ENCODE results near the gene ZNF609. TPM values are rescaled to one million over a fixed set of nuclear protein-coding genes. Genes with fewer than 3 reads are reported as not detected.
A peak's percentile ranks its signal among the peaks of the same experiment; 100 is the strongest.
"Not testable (repeated sequence)": the region's sequence is repeated elsewhere in the genome, so short reads cannot be mapped to it uniquely, and the experiment has no call there.

ZNF609 gene
- polyA plus RNA-seq, 2 of the 4 experiments (the other 2 are of a cell fraction), result 19.6 to 39.9 TPM

- peak overlapping the region; percentile 1 to 47; a peak in 3 of 6 replicates for H3K27ac ChIP-seq
- H3K4me3 ChIP-seq, result no peak overlapping the region
- DNase-seq (ENCODE audit: low read depth in 1 of 2, low spot score in 1 of 2) (peak in 1 of 2 experiments; percentile 63), FAIRE-seq (peak; percentile 13), ATAC-seq (peak; percentile 83 to 86)
- TF ChIP-seq RFX5 (IDR thresholded peaks at IDR 0.05) (no peak), CEBPB (IDR thresholded peaks at IDR 0.05) (peak in 1 of 2 experiments; percentile 20; a peak in 1 of 4 replicates), TFCP2L1 (CRISPR knock-in tag; IDR thresholded peaks at IDR 0.05) (no peak), REST (IDR thresholded peaks at IDR 0.05) (no peak), PBX3 (IDR thresholded peaks at IDR 0.05) (no peak), MAFK (IDR thresholded peaks at IDR 0.05; ENCODE audit: partially characterized antibody) (peak; percentile 90)
- H3K4me1 ChIP-seq, result peaks cover 42% of the 10 kb centered on the region
- peak overlapping the region; percentile 69 for H3K4me2 ChIP-seq
- WGBS (ENCODE audit: missing lambda C conversion rate), result 90% methylated on average over 4 of the region's 4 CpGs
- 0 out of 3 replicates have a peak, but pooled peaks cover 8% of the 10 kb centered on the region for H3K9me3 ChIP-seq
- POLR2A ChIA-PET, result interaction anchor here (0.6 kb wide), 1 partner anchor 1714 kb away, joined by 3 read pairs; no protein-coding TSS in a partner anchor
- CTCF ChIA-PET, result interaction anchor here (0.7 to 3.4 kb wide), 6 partner anchors 9 to 92 kb away, joined by 3 to 25 read pairs (median 4); no protein-coding TSS in a partner anchor
Observed at GRCh38 chr15:64635499-64636495, 175.4 kb downstream of the ZNF609 start.

- Histone ChIP-seq H3K27ac (no peak overlapping the region), H3K4me1 (peaks cover 39% of the 10 kb centered on the region), H3K4me3 (no peak overlapping the region), H3K4me2 (no peak overlapping the region), H3K9me3 (0 out of 3 replicates have a peak, but pooled peaks cover 8% of the 10 kb centered on the region)
- ChIA-PET CTCF (interaction anchor here (1.7 to 3.4 kb wide), 3 partner anchors 8 to 47 kb away, joined by 3 to 25 read pairs (median 9); no protein-coding TSS in a partner anchor), POLR2A (no interaction called here)
- FAIRE-seq (no peak), DNase-seq (ENCODE audit: low read depth in 1 of 2, low spot score in 1 of 2) (no peak), ATAC-seq (no peak)
- 96% methylated on average over 3 of the region's 3 CpGs for WGBS (ENCODE audit: missing lambda C conversion rate)
- TF ChIP-seq ZC3H11A (IDR thresholded peaks at IDR 0.05) (no peak), BHLHE40 (IDR thresholded peaks at IDR 0.05; ENCODE audit: low read depth, low read length) (no peak), CHD2 (IDR thresholded peaks at IDR 0.05; ENCODE audit: low read length, partially characterized antibody) (no peak), KDM5A (IDR thresholded peaks at IDR 0.05) (no peak), ZNF302 (CRISPR knock-in tag; IDR thresholded peaks at IDR 0.05) (no peak), RAD21 (conservative IDR thresholded peaks at IDR 0.05 in 1 of 2, IDR thresholded peaks at IDR 0.05 in 1 of 2) (no peak), JUNB (IDR thresholded peaks at IDR 0.05) (no peak), BCL3 (IDR thresholded peaks at IDR 0.05) (no peak)
Observed at GRCh38 chr15:64636556-64636955, 176.2 kb downstream of the ZNF609 start.

GRCh38 chr15:64637412-64637811, 177.0 kb downstream of the ZNF609 start:
- Histone ChIP-seq H3K4me1 (peaks cover 42% of the 10 kb centered on the region), H3K4me2 (no peak overlapping the region), H3K4me3 (no peak overlapping the region), H3K9me3 (0 out of 3 replicates have a peak, but pooled peaks cover 8% of the 10 kb centered on the region), H3K27ac (no peak overlapping the region)
- TF ChIP-seq CEBPB (IDR thresholded peaks at IDR 0.05) (no peak), SREBF2 (IDR thresholded peaks at IDR 0.05) (no peak), EP300 (IDR thresholded peaks at IDR 0.05) (no peak), RNF2 (IDR thresholded peaks at IDR 0.05; ENCODE audit: borderline replicate concordance, low read depth) (no peak), ZC3H11A (IDR thresholded peaks at IDR 0.05) (no peak), MAX (IDR thresholded peaks at IDR 0.05) (no peak), ZFP36 (IDR thresholded peaks at IDR 0.05; ENCODE audit: borderline replicate concordance, partially characterized antibody) (peak; percentile 51)
- CTCF ChIA-PET, result no interaction called here
- POLR2A ChIA-PET, result no interaction called here
- DNase-seq (ENCODE audit: low read depth in 1 of 2, low spot score in 1 of 2), result no peak
- ATAC-seq, result no peak
- no peak for FAIRE-seq
- 89% methylated on average over 1 of the region's 1 CpG for WGBS (ENCODE audit: missing lambda C conversion rate)

GRCh38 chr15:64639744-64640143, 179.4 kb downstream of the ZNF609 start:
- POLR2A ChIA-PET; H3K27ac ChIP-seq; DNase-seq (ENCODE audit: low read depth in 1 of 2, low spot score in 1 of 2); H3K4me3 ChIP-seq; FAIRE-seq; H3K4me2 ChIP-seq; H3K9me3 ChIP-seq; ATAC-seq: not testable (repeated sequence)
- CTCF ChIA-PET, result interaction anchor here (0.8 to 2.4 kb wide), 4 partner anchors 9 to 47 kb away, joined by 3 to 6 read pairs (median 4); no protein-coding TSS in a partner anchor
- peaks cover 43% of the 10 kb centered on the region for H3K4me1 ChIP-seq
- WGBS (ENCODE audit: missing lambda C conversion rate), result 91% methylated on average over 4 of the region's 4 CpGs

Data from A549 (cell line).